Prostate gland (tissue), 2 donors: ENCODE data around the gene ARAP3.

Experiments
- POLR2A ChIP-seq: fragments of 450-650 bp; IDR thresholded peaks from one replicate; pipeline ENCODE4 v1.6.1; 2016; ENCODE audit warnings: antibody characterized with exemption, mild to moderate bottlenecking
- POLR2AphosphoS5 ChIP-seq: sonication (generic); formaldehyde crosslinking; IDR thresholded peaks from one replicate; pipeline ENCODE4 v1.6.1; 2017; ENCODE audit warnings: antibody characterized with exemption
- TF ChIP-seq, protein P1 (sequence below), 4 experiments: fragments of 200-600 bp in 2 of 4; fragments of 450-650 bp in 2 of 4; sonication (generic) in 2 of 4; IDR thresholded peaks; 1 replicate in 3 of 4; 2 replicates in 1 of 4; pipeline ENCODE4 v1.5.1; 2016 to 2019; ENCODE audit warnings: antibody characterized with exemption in 4 of 4, mild to moderate bottlenecking in 2 of 4, moderate library complexity in 2 of 4

DNA sequence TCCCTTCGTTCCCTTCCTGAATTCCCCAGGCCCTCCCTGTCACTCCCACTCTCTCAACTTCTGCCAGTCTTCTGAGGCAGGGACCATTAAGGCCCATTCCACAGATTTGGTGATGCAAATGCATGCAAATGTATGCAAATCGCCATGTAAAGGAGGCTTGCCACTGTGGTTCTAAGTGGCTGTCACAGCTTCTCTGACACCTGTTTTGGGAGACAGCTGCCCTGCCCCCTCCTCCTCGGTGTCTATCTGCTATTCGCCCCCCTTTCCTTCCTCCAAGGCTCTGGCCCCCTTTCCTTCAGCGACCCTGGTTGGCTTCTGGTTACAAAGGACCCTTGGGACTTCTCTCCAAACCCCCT lies 10.5 kb upstream of the ARAP3 start:
- TF ChIP-seq, protein P1, sequence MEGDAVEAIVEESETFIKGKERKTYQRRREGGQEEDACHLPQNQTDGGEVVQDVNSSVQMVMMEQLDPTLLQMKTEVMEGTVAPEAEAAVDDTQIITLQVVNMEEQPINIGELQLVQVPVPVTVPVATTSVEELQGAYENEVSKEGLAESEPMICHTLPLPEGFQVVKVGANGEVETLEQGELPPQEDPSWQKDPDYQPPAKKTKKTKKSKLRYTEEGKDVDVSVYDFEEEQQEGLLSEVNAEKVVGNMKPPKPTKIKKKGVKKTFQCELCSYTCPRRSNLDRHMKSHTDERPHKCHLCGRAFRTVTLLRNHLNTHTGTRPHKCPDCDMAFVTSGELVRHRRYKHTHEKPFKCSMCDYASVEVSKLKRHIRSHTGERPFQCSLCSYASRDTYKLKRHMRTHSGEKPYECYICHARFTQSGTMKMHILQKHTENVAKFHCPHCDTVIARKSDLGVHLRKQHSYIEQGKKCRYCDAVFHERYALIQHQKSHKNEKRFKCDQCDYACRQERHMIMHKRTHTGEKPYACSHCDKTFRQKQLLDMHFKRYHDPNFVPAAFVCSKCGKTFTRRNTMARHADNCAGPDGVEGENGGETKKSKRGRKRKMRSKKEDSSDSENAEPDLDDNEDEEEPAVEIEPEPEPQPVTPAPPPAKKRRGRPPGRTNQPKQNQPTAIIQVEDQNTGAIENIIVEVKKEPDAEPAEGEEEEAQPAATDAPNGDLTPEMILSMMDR (IDR thresholded peaks at IDR 0.05) = no peak
- no peak for TF ChIP-seq POLR2AphosphoS5
- TF ChIP-seq POLR2A = no peak
